Ishikawa (cell line): ENCODE measurements around the gene AKR7A3.

Source experiments
- CEBPB ChIP-seq: IDR thresholded peaks from 2 replicates; pipeline ENCODE4 v1.6.1; 2012
- CREB1 ChIP-seq: IDR thresholded peaks from 2 replicates; pipeline ENCODE4 v1.6.1; 2012; ENCODE audit warnings: low read depth
- EGR1 ChIP-seq: IDR thresholded peaks from 2 replicates; pipeline ENCODE4 v1.6.1; 2012
- EP300 ChIP-seq: IDR thresholded peaks from 2 replicates; pipeline ENCODE4 v1.6.1; 2012; ENCODE audit warnings: borderline replicate concordance
- FOXM1 ChIP-seq: IDR thresholded peaks from 2 replicates; pipeline ENCODE4 v1.6.1; 2012; ENCODE audit warnings: low read depth, borderline replicate concordance
- MAX ChIP-seq: IDR thresholded peaks from 2 replicates; pipeline ENCODE4 v1.6.1; 2012
- RAD21 ChIP-seq: IDR thresholded peaks from 2 replicates; pipeline ENCODE4 v1.6.1; 2012; ENCODE audit warnings: low read depth
- TAF1 ChIP-seq: IDR thresholded peaks from 2 replicates; pipeline ENCODE4 v1.6.1; 2012; ENCODE audit warnings: low read depth, mild to moderate bottlenecking
- TCF12 ChIP-seq: IDR thresholded peaks from 2 replicates; pipeline ENCODE4 v1.6.1; 2012; ENCODE audit warnings: low read depth
- TF ChIP-seq, protein P1 (sequence below): IDR thresholded peaks from 2 replicates; pipeline ENCODE4 v1.6.1; 2012; ENCODE audit warnings: low read depth, mild to moderate bottlenecking

GRCh38 chr1:19283891-19284290 is 4.7 kb downstream of the AKR7A3 start:
- TF ChIP-seq CEBPB (no peak), RAD21 (no peak), TAF1 (no peak), MAX (no peak), EP300 (no peak), FOXM1 (no peak), EGR1 (no peak), CREB1 (no peak), TCF12 (no peak)
- TF ChIP-seq, protein P1, sequence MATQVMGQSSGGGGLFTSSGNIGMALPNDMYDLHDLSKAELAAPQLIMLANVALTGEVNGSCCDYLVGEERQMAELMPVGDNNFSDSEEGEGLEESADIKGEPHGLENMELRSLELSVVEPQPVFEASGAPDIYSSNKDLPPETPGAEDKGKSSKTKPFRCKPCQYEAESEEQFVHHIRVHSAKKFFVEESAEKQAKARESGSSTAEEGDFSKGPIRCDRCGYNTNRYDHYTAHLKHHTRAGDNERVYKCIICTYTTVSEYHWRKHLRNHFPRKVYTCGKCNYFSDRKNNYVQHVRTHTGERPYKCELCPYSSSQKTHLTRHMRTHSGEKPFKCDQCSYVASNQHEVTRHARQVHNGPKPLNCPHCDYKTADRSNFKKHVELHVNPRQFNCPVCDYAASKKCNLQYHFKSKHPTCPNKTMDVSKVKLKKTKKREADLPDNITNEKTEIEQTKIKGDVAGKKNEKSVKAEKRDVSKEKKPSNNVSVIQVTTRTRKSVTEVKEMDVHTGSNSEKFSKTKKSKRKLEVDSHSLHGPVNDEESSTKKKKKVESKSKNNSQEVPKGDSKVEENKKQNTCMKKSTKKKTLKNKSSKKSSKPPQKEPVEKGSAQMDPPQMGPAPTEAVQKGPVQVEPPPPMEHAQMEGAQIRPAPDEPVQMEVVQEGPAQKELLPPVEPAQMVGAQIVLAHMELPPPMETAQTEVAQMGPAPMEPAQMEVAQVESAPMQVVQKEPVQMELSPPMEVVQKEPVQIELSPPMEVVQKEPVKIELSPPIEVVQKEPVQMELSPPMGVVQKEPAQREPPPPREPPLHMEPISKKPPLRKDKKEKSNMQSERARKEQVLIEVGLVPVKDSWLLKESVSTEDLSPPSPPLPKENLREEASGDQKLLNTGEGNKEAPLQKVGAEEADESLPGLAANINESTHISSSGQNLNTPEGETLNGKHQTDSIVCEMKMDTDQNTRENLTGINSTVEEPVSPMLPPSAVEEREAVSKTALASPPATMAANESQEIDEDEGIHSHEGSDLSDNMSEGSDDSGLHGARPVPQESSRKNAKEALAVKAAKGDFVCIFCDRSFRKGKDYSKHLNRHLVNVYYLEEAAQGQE: no peak
